GM12878 (cell line): ENCODE results near the gene NRXN3. TPM values are rescaled to one million over a fixed set of nuclear protein-coding genes. Genes with fewer than 3 reads are reported as not detected.
A peak's percentile ranks its signal among the peaks of the same experiment; 100 is the strongest.

Experiments used
- ATAC-seq: fragments of 200-7000 bp; cut with Tn5 transposase; 3 replicates; pipeline ENCODE4 v1.9.1; 2020; ENCODE audit warnings: mild to moderate bottlenecking, moderate library complexity
- BruUV-seq: library from RNA; stranded (reverse); fragments of 400-500 nt; replicated peaks from 2 replicates; lab custom pipeline; 2021; lab: Mats Ljungman, UMichigan
- CTCF ChIA-PET: fragments of 300-600 bp; sonication (Branson Sonifier 250); formaldehyde crosslinking; extraction: SDS; loops from one replicate; lab custom pipeline; 2021; ENCODE audit warnings: inconsistent platforms; lab: Yijun Ruan, JAX
- POLR2A ChIA-PET: fragments of 350-600 bp; formaldehyde crosslinking; extraction: SDS; loops from one replicate; lab custom pipeline; 2021; ENCODE audit warnings: inconsistent platforms; lab: Charles Lee
- RAD21 ChIA-PET: fragments of 300-600 bp; sonication (Branson Sonifier 250); formaldehyde crosslinking; loops from one replicate; lab custom pipeline; 2023; ENCODE audit warnings: antibody characterized with exemption; ENCODE audit not compliant: unreplicated experiment; lab: Charles Lee
- SMC1A ChIA-PET: fragments of 300-600 bp; sonication (Branson Sonifier 250); formaldehyde crosslinking; loops from one replicate; lab custom pipeline; 2023; ENCODE audit not compliant: unreplicated experiment, uncharacterized antibody; lab: Charles Lee
- DNase-seq: peaks from one replicate; pipeline ENCODE4 v3.0.0-alpha.2; 2011; ENCODE audit warnings: low read depth, low spot score
- FAIRE-seq: peaks from 3 replicates; lab custom pipeline; 2011; peaks lifted over from hg19 to GRCh38; lab: Jason Lieb, UNC
- H2AFZ ChIP-seq: 2 replicates; pipeline ENCODE4 v1.6.0; 2011; ENCODE audit warnings: low read depth, low read length, control low read depth; ENCODE audit not compliant: control insufficient read depth
- H3K27ac ChIP-seq: 2 replicates; pipeline ENCODE4 v1.5.1; 2011; ENCODE audit warnings: control low read depth; ENCODE audit not compliant: control insufficient read depth, insufficient read depth
- H3K27me3 ChIP-seq, 2 experiments: replicated peaks in 1 of 2; 2 replicates each; pipeline versions ENCODE4 v1.6.0 to v1.6.1; 2011; ENCODE audit warnings: low read length in 1 of 2; ENCODE audit not compliant: control insufficient read depth in 2 of 2, insufficient read depth in 2 of 2
- H3K36me3 ChIP-seq, 2 experiments: 2 replicates each; pipeline ENCODE4 v1.5.1; 2011; ENCODE audit warnings: low read length in 1 of 2; ENCODE audit not compliant: control insufficient read depth in 2 of 2, insufficient read depth in 2 of 2
- H3K4me1 ChIP-seq: 2 replicates; pipeline ENCODE4 v1.6.1; 2011; ENCODE audit warnings: mild to moderate bottlenecking, low read length, moderate library complexity, mixed read lengths; ENCODE audit not compliant: control insufficient read depth, insufficient read depth
- H3K4me2 ChIP-seq: 2 replicates; pipeline ENCODE4 v1.6.0; 2011; ENCODE audit warnings: control low read depth; ENCODE audit not compliant: control insufficient read depth, insufficient read depth
- H3K4me3 ChIP-seq: fragments of 200-600 bp; sonication (generic); 2 replicates; pipeline ENCODE4 v1.5.1; 2016
- H3K79me2 ChIP-seq: 2 replicates; pipeline ENCODE4 v1.6.0; 2011; ENCODE audit warnings: low read length; ENCODE audit not compliant: control insufficient read depth, insufficient read depth
- H3K9ac ChIP-seq: 2 replicates; pipeline ENCODE4 v1.8.0; 2011; ENCODE audit warnings: low read length, control low read depth, mixed read lengths; ENCODE audit not compliant: control insufficient read depth, insufficient read depth
- H3K9me3 ChIP-seq: replicated peaks from 3 replicates; pipeline ENCODE4 v1.5.1; 2011; ENCODE audit warnings: mild to moderate bottlenecking, low read length; ENCODE audit not compliant: control insufficient read depth, insufficient read depth
- H4K20me1 ChIP-seq: 2 replicates; pipeline ENCODE4 v1.6.0; 2011; ENCODE audit not compliant: control insufficient read depth, insufficient read depth
- WGBS: methylation state at CpG from one replicate; pipeline ENCODE4 v1.1.6; 2016; ENCODE audit warnings: low lambda C conversion rate; ENCODE audit not compliant: insufficient replicate concordance, insufficient coverage; ENCODE audit errors: missing lambda C conversion rate; 5-methylcytosine and 5-hydroxymethylcytosine counted together
- in situ Hi-C: fragments of 300-500 bp; cut with MboI; formaldehyde crosslinking; loops from 9 replicates; pipeline ENCODE4 v1.14.3; 2018; ENCODE audit warnings: mixed read lengths
- intact Hi-C: fragments of 100-400 bp; cut with micrococcal nuclease; formaldehyde crosslinking; loops from one replicate; pipeline ENCODE4 v1.14.2; 2022; ENCODE audit not compliant: unreplicated experiment
- polyA plus RNA-seq, 11 experiments: library from polyadenylated mRNA; depleted of rRNA in 4 of 11; unstranded in 6 of 11; stranded (reverse) in 5 of 11; fragments of >200 nt; fragmentation: Nextera tagmentation in 4 of 11; fragmentation: Illumina TruSeq in 1 of 11; extraction: Ambion mirVana in 4 of 11; extraction: Trizol in 1 of 11; gene quantifications; 1 replicate in 1 of 11; 2 replicates in 10 of 11; pipeline versions ENCODE4 v1.2.1 to v1.2.3, GENCODE V29; 2011 to 2016; ENCODE audit warnings: inconsistent platforms in 2 of 11, missing spikeins in 2 of 11, low read depth in 1 of 11
- total RNA-seq, 4 experiments: library from RNA; depleted of rRNA in 3 of 4; stranded (reverse); fragments of >200 nt in 3 of 4; fragmentation: Illumina TruSeq in 1 of 4; extraction: Trizol in 1 of 4; gene quantifications; 2 replicates each; pipeline versions ENCODE4 v1.2.1 to v1.2.3, GENCODE V29; 2013 to 2021
- TF ChIP-seq, protein P1 (sequence below): fragments of 450-650 bp; IDR thresholded peaks from 2 replicates; pipeline ENCODE4 v1.6.1; 2017; ENCODE audit warnings: mild to moderate bottlenecking, low read depth, inconsistent platforms; ENCODE audit not compliant: poor library complexity, severe bottlenecking
- TF ChIP-seq, protein P2 (sequence below): IDR thresholded peaks from 2 replicates; pipeline ENCODE4 v1.6.1; 2012; ENCODE audit warnings: mild to moderate bottlenecking, low read depth, low read length
- TF ChIP-seq, protein P3 (sequence below): fragments of 450-650 bp; formaldehyde crosslinking; IDR thresholded peaks from 2 replicates; pipeline ENCODE4 v1.4.0; 2020; ENCODE audit warnings: mild to moderate bottlenecking, moderate library complexity

The NRXN3 gene
- total and polyA plus RNA-seq, 10 of the 15 experiments (the other 5 are each of a cell fraction or from before 2014, with no cell fraction given) = 0.52 to 3.3 (median 1.4) TPM

DNA sequence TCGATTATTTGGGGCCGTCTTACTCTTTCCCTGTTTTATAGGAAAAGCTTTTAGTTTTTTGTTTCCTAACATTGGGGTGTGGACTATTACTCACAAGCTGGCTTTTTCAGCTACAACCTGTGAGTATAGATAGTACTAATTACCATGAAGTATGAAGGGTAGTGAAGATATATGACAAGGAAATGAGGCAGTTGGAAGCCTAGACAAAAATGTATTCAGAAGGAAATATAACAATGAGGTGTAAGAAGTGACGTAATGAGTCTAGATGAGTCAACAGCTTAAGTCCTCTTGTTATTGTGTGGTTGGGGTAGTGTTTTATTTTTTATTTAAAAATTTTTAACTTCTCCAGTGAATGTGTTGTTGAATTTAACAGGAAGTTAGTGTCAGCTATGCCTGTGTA, 804.5 kb downstream of the NRXN3 start (continued):
- TF ChIP-seq, protein P1, sequence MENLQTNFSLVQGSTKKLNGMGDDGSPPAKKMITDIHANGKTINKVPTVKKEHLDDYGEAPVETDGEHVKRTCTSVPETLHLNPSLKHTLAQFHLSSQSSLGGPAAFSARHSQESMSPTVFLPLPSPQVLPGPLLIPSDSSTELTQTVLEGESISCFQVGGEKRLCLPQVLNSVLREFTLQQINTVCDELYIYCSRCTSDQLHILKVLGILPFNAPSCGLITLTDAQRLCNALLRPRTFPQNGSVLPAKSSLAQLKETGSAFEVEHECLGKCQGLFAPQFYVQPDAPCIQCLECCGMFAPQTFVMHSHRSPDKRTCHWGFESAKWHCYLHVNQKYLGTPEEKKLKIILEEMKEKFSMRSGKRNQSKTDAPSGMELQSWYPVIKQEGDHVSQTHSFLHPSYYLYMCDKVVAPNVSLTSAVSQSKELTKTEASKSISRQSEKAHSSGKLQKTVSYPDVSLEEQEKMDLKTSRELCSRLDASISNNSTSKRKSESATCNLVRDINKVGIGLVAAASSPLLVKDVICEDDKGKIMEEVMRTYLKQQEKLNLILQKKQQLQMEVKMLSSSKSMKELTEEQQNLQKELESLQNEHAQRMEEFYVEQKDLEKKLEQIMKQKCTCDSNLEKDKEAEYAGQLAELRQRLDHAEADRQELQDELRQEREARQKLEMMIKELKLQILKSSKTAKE = no peak

DNA sequence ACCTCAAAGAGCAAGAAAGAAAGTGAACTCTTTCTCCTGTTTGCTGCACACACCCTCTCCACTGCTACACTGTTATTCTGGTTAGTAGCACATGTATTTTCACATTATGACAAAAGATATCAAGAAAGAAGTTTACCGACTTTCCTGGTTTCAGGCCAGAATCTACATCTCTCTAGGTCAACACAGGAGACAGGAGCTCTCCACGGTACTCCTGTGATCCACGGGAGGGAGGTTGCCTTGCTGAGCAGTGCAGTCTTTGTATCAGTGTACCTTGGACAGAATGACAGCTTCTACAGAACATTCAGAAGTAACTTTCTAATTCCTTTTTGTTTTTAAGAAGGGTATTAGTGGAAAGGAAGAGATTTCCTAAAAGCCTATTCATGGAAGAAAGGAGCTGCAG, 805.6 kb downstream of the NRXN3 start:
- ChIA-PET CTCF (interaction anchor here (2.3 kb wide), 1 partner anchor 16 kb away, joined by 20 read pairs; no protein-coding TSS in a partner anchor), SMC1A (no interaction called here), RAD21 (no interaction called here), POLR2A (no interaction called here)
- Histone ChIP-seq H3K79me2 (no peaks in the 10 kb centered on the region), H3K9ac (no peak overlapping the region), H3K9me3 (no peaks in the 10 kb centered on the region; the same call in 1 of the 3 replicates), H4K20me1 (no peaks in the 10 kb centered on the region), H3K4me2 (no peak overlapping the region), H3K27ac (no peak overlapping the region), H3K36me3 (no peaks in the 10 kb centered on the region), H3K4me1 (no peaks in the 10 kb centered on the region; the same call in 1 of the 2 replicates), H3K27me3 (no peaks in the 10 kb centered on the region), H3K4me3 (no peak overlapping the region), H2AFZ (no peak overlapping the region)
- TF ChIP-seq, protein P2, sequence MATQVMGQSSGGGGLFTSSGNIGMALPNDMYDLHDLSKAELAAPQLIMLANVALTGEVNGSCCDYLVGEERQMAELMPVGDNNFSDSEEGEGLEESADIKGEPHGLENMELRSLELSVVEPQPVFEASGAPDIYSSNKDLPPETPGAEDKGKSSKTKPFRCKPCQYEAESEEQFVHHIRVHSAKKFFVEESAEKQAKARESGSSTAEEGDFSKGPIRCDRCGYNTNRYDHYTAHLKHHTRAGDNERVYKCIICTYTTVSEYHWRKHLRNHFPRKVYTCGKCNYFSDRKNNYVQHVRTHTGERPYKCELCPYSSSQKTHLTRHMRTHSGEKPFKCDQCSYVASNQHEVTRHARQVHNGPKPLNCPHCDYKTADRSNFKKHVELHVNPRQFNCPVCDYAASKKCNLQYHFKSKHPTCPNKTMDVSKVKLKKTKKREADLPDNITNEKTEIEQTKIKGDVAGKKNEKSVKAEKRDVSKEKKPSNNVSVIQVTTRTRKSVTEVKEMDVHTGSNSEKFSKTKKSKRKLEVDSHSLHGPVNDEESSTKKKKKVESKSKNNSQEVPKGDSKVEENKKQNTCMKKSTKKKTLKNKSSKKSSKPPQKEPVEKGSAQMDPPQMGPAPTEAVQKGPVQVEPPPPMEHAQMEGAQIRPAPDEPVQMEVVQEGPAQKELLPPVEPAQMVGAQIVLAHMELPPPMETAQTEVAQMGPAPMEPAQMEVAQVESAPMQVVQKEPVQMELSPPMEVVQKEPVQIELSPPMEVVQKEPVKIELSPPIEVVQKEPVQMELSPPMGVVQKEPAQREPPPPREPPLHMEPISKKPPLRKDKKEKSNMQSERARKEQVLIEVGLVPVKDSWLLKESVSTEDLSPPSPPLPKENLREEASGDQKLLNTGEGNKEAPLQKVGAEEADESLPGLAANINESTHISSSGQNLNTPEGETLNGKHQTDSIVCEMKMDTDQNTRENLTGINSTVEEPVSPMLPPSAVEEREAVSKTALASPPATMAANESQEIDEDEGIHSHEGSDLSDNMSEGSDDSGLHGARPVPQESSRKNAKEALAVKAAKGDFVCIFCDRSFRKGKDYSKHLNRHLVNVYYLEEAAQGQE = peak; percentile 65; the same call in 1 of the 2 replicates
- TF ChIP-seq, protein P3, sequence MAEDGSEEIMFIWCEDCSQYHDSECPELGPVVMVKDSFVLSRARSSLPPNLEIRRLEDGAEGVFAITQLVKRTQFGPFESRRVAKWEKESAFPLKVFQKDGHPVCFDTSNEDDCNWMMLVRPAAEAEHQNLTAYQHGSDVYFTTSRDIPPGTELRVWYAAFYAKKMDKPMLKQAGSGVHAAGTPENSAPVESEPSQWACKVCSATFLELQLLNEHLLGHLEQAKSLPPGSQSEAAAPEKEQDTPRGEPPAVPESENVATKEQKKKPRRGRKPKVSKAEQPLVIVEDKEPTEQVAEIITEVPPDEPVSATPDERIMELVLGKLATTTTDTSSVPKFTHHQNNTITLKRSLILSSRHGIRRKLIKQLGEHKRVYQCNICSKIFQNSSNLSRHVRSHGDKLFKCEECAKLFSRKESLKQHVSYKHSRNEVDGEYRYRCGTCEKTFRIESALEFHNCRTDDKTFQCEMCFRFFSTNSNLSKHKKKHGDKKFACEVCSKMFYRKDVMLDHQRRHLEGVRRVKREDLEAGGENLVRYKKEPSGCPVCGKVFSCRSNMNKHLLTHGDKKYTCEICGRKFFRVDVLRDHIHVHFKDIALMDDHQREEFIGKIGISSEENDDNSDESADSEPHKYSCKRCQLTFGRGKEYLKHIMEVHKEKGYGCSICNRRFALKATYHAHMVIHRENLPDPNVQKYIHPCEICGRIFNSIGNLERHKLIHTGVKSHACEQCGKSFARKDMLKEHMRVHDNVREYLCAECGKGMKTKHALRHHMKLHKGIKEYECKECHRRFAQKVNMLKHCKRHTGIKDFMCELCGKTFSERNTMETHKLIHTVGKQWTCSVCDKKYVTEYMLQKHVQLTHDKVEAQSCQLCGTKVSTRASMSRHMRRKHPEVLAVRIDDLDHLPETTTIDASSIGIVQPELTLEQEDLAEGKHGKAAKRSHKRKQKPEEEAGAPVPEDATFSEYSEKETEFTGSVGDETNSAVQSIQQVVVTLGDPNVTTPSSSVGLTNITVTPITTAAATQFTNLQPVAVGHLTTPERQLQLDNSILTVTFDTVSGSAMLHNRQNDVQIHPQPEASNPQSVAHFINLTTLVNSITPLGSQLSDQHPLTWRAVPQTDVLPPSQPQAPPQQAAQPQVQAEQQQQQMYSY (CRISPR knock-in tag) = no peak
- 12% methylated on average over 3 of the region's 3 CpGs for WGBS
- DNase-seq = no peak
- intact Hi-C loops (no loop called here), in situ Hi-C loops (no loop called here)
- no peak for FAIRE-seq
- BruUV-seq = no TSS peak
- no peak; the same call in 2 of the 3 replicates for ATAC-seq
